ENCODE results near the gene PCBP3.
"Not testable (repeated sequence)": the region's sequence is repeated elsewhere in the genome, so short reads cannot be mapped to it uniquely, and the experiment has no call there.

The PCBP3 gene

DNA sequence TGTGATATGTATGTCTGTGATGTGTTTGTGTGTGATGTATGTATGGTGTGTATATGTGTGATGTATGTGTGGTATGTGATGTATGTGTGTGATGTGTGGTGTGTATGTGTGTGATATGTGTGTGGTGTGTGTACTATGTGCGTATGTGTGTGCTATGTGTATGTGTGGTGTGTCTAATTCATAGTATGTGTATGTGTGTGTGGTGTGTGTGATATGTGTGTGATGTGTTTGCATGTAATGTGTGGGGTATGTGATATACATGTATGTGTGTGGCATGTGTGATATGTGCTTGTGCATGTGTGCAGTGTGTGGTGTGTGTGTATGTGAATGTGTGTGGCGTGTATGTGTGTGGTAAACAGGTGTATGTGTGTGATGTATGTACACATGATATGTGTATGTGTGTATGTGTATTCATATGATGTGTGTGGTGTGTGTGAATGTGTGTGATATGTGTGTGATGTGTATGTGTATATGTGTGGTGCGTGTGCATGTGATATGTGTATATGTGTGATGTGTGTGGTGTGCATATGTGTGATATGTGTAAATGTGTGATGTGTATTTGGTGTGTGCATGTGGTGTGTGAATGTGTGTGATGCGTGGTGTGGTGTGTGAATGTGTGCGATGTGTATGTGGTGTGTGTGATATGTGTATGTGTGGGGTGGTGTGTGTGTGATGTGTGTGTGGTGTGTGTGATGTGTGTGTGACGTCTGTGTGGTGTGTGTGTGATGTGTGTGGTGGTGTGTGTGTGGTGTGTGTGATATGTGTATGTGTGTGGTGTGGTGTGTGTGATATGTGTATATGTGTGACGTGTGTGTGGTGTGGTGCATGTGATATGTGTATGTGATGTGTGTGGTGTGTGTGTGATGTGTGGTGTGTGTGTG, 8.0 kb upstream of the PCBP3 start:
- no peak for DNase-seq (ENCODE audit: low read depth in 3 of 3)

DNA sequence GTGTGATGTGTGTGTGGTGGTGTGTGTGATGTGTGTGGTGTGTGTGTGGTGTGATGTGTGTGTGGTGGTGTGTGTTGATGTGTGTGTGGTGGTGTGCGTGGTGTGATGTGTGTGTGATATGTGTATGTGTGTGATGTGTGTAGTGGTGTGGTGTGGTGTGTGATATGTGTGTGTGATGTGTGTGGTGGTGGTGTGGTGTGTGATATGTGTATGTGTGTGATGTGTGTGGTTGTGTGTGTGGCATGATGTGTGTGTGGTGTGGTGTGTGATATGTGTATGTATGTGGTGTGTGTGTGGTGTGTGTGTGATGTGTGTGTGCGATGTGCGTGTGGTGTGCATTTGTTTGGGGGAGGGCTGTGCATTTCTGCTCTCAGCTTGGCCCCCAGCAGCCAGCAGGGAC, 7.1 kb upstream of the PCBP3 start:
- DNase-seq (ENCODE audit: low read depth in 3 of 3) = no peak

DNA sequence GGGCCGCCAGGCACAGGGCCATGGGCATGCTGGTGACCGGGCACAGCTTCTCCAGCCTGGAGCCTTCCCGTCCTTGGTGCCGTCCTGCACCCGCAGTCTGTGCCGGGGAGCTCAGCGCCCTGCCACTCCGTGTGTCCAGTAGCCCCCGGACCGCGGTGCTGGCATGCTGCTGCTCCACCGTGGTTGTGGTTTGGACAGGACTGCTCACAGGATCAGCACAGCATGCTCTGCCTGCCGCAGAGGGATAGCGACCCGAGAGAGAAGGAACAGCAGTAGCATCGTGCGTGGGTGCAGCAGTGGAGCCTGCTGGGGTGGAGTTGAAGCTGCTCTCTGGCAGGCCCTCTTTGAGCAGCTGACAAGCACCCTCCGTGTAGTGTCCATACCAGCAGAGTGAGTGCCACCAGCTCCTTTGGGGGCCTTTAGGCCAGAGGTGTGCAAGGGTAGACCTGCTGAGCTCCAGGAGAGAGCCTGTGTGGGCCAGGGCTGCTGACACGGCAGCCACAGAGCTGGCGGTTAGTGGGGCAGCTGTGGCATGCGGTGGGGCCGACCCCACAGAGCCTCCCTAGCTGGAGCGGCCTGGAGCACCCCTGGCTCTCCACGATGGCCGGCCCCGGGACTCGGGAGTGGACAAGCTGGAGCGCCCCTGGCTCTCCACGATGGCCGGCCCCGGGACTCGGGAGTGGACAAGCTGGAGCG, 6.4 kb upstream of the PCBP3 start:
- no peak for DNase-seq (ENCODE audit: low read depth in 3 of 3)

DNA sequence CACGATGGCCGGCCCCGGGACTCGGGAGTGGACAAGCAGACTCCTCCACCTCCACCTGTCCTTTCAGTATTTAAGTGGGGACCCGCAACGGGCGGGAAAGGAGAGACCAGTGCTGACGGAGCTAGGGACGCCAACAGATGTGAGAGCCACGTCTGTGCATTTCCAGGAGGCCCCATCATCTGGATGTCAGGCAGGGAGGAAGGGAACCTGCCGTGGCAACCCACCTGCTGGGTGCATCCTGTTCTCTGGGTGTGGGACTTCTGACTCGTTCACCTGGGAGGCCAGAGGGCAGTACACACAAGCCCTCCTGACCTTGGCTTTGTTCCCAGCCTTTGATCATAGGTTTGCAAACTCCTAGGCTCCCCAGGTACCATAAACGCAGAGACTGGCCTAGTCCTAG, 5.6 kb upstream of the PCBP3 start:
- DNase-seq (ENCODE audit: low read depth in 3 of 3) = no peak

DNA sequence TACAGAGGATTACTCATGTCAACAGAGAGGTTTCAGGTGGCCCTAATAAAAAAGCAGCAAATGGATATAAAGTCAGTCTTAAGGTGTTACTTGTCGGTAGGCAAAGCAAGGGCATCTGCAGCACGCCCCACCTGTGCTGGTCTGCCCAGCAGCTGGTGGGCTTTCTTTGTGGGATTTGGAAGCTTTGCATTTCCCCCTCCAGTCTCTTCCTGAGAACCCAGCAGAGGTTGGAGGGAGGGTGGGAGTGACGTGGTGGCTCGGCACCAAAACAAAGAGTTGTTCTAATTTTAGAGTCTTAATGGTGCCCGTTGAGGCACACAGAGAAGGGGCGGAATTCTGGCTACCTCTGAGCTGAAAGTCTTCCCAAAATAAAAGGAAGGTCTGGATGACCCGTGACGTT, 4.8 kb upstream of the PCBP3 start:
- no peak for DNase-seq (ENCODE audit: low read depth in 3 of 3)

DNA sequence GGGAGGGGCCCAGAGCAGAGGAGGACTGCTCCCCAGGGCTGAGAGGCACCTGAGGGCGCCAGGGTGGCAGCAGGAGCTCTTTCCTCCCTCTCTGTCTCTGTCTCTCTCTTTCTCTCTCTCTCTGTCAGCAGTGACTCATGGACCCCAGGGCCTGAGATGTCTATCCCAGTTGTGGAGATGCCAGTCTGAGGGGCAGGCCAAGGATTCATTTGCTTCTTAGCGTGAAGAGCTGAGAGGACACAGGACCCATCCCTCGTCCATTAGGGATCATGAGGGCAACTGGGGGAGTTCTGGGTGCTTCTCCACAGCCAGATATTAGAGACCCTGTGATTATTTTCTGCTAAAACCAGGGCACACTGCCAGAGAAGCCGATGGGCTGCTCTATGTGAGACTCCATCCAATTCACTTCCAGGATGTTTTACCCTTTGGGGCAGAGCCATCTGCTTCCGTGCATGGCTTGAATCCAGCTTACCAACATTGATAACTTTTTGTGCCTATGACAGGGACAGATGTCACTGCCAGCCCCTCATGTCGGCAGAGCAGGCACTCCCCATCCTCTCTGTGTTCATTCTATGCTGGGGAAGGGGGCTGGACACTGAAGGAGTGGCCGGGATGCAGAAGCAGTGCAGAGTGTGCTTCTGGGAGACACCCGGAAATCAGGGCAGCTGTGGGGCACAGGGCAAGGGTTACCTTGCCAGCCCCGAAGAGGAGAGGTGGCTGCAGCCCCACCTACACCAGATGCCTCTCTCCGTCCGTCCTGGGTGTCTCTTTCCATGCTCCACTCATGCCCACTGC, 4.1 kb upstream of the PCBP3 start:
- no peak for DNase-seq (ENCODE audit: low read depth in 3 of 3)

DNA sequence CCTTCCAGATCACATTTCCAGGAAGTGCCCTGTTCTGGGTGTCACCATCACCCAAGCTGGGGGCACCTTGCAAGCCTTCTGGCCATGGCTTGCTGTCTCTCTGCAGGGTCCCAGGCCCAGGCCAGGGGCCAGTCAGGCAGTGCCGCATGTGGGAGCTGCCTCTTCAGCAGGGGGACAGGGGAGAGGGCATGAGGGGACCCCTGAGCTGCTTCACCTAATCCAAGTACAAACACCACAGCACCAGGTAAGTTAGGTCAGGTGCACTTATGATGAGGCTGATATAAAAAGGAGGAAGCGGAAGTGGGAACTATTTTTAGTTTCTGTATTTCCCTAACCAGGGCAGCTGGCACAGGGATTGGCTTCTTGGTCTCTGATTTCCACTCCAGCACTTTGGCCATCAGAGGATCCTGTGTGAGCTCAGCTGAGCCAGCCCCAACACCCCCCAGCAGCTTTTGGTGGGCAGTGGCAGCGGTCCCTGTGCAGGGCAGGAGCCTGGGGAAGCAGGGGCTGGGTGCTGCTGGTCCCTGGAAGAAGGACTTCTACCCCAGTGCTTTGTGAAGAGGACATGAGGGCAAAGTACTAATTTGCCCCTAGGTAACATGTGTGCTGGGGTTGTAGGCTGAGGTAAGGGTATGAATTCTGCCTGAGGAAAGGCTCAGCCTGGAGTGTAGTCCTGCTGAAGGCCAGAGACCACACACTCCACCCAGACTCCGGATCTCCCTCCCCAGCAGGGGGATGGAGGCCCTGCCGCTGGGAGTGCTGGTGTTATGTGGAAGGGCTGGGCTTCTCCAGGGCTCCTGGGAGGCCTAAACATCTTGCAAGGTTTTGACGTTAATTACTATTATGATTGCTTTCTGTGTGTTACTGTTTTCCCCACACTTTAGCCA, 3.3 kb upstream of the PCBP3 start:
- no peak for DNase-seq (ENCODE audit: low read depth in 3 of 3)

DNA sequence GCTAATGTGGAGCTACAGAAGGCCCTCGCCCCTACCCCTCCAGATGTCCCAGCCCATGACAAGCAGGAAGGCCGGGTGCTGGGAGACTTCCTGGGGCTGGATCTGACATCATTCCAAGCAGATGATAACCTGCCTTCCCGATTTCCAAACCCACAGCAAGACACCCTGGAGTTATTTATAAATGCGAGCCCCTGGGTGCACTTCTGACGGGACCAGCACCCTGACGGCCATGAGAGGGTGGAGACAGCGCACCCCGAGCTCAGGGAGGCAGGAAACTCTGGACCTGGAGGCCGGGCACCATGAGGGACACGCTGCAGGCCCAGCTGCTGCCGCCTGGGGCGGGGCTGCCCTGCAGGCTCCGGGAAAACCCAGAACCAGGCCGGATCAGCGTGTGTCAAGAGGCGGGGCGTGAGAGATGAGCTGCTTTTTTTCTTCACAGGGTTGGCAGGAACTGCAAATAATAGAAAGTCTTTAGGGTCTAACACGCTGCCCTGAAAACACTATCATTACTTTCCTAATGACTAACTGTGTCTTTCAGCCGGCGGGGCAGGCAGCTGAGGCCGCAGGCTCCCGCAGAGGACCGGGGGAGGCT, 2.5 kb upstream of the PCBP3 start:
- DNase-seq (ENCODE audit: low read depth in 3 of 3) = no peak

DNA sequence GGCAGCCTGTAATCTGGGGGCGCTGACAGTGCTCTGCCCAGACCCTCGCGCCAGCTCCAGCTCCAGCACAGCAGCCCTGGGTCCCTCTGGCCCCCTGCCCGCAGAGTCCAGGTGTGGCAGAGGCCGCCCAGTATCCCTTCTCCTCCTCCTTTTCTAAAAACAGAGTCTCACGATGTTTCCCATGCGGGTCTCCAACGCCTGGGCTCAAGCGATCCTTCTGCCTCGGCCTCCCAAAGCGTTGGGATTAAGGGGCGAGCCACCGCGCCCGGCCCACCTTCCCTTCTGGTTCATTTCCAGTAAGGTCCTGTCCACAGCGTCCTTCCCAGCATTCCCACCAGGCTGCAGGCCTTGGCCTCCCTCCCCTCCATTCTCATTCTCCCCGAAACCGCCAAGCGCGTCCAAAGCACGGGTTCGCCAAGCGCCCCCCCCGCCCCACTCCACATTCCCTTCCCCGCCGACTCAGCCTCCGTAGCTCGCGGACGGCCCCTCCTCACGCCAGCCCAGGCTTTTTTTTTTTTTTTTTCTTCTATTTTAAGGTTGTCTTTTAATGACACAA, 2.0 kb upstream of the PCBP3 start:
- DNase-seq (ENCODE audit: low read depth in 3 of 3) = no peak

DNA sequence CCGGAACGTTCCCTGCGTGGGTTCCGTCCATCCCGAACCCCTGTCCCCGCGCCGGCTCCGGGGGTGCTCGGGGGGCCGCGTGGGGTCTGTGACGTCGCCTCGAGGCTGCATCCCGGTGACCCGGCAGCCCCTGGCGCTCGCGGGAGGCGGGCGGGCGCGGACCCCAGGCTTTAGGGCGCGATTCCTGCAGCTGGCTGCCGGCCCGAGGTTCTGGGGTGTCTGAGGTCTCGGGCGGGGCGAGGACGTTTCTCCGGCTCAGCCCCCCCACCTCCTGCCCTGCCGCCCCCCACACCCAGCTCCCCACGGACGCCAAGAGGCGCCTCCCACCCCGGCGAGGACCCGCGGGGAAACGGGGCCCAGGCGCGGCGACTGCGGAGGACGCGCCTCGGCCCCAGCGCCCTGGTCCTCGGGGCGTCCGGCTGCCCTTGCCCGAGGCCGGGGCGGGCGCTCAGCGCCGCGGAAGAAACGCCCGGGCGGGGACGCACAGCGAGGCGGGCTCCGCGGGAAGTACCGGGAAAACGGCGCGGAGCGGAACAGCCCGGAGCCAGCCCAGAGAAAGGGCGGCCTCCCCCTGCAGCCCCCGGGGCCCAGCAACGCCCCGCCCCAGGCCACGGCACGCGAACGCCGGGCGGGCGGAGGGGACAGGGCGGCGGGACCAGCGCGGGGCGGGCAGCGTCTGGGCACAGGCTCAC, 1.3 kb upstream of the PCBP3 start:
- no peak for DNase-seq (ENCODE audit: low read depth in 3 of 3)

DNA sequence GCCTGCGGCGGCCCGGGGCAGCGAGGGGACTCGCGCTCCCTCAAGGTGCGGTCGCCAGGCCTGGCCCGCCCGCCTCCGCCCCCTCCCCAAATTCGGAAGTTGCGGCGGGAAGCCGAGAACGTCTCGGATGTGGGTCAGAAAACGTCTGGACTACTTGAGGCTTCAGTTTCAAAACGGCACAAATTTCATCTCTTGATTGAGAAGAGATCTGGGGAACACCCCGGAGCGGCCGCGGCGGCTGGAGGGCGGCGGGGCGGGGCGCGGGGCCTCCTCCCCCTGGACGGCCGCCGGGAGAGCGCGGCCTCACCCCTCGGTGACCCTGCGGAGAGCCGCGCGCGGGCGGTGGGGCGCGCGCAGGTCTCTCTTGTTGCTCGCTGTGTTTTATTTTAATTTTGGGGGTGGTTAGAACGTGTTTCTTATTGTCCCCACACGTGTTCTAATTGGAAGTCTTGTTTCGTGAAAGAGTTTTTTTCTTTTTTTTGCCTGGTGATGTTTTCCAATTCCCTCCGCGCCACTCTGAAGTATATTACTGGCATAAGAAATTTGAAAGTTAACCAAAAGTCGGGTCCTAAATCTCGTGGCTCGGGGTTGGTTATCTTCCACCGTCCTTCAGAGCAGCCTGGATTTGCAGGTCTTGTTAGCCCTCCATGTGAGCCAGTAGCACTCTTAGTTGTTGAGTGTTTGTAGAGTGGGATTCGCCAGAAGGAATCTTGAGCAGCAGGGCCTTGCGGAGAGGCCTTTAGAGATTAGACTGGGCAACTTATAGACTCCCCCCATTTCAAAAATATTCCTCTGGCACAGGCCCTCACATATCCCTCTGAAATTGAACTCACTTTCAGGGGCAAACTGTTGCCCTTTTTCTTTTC, 749 bp downstream of the PCBP3 start:
- DNase-seq (ENCODE audit: low read depth in 3 of 3) = no peak

DNA sequence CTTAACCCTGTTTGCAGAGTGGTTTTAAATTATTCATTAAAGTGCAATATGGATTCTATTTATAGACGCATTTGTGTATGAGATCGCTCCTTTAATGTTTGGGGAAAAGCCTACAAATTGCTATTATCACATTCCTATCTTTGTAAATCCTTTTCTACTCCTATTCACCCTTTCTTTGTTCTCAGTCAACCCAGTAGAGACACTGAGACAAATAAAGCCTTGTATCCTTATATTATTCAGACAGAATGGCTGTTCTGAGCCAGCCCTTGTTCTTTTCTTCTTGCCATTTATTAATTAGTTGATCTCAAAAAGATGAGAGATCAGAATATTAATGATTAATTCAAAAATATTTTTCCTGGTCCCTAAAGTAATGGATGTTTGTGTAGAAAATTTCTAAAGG, 8.4 kb downstream of the PCBP3 start:
- no peak for DNase-seq (ENCODE audit: low read depth in 3 of 3)

DNA sequence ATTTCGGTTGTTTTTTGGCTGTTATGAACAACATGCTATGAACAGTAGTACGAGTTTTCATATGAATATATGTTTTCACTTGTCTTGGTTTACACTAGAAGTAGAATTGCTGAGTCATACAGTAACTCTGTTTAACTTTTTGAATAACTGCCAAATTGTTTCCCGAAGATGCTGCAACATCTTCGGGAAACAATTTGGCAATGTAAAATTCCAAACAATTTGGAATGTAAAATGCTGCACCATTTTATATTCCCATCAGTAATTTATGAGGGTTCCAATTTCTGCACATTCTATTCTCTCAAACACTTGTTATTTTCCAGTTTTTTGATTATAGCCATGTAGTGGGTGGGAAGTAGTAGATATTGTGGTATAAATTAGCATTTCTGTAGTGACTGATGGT, 11.6 kb downstream of the PCBP3 start:
- no peak for DNase-seq (ENCODE audit: low read depth in 3 of 3)

DNA sequence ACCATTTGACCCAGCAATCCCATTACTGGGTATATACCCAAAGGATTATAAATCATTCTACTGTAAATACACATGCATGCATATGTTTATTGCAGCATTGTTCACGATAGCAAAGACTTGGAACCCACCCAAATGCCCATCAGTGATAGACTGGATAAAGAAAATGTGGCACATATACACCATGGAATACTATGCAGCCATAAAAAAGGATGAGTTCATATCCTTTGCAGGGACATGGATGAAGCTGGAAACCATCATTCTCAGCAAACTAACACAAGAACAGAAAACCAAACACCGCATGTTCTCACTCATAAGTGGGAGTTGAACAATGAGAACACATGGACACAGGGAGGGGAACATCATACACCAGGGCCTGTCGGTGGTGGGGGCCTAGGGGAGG, 12.6 kb downstream of the PCBP3 start:
- not testable (repeated sequence) for DNase-seq (ENCODE audit: low read depth in 3 of 3)

DNA sequence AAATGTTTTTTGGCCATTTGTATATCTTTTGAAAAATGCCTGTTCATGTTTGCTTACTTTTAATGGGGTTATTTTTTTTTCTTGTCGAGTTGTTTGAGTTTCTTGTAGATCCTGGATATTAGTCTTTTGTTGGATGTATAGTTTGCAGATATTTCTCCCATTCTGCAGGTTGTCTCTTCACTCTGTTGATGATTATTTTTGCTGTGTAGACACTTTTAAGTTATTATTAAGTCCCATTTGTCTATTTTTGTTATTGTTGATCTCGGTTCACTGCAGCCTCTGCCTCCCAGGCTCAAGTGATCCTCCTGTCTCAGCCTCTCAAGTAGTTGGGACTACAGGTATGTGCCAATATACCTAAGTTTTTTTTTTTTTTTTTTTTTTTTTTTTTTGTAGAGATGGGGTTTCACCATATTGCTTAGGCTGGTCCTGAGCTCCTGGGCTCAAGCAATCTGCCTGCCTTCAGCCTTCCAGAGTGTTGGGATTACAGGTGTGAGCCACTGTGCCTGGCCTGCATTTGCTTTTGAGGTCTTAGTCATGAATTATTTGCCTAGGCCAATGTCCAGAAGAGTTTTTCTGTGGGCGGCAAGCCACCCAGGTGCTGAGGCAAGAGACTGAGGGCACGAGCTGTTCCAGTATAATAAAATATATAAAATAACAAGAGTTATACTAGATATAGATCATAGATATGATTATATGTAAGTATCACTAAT, 18.5 kb downstream of the PCBP3 start:
- not testable (repeated sequence) for DNase-seq (ENCODE audit: low read depth in 3 of 3)

DNA sequence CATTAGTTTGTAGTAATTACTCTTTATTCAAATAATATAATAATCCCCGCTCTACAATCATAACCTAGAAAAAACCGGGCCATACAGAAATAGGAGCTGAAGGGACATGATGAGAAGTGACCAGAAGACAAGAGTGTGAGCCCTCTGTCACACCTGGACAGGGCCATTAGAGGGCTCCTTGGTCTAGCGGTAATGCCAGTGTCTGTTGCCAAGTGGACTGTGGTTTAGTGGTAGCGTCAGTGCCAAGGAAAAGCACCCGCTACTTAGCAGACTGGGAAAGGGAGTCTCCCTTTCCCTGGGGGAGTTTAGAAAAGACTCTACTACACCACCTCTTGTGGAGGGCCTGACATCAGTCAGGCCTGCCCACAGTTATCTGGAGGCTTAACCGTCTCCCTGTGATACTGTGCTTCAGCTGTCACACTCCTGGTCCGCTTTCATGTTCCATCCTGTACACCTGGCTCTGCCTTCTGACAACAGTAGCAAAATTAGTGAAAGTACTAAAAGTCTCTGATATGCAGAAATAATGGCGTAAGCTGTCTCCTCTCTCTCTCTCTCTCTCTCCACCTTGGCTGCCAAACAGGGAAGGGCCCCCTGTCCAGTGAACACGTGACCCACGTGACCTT, 19.2 kb downstream of the PCBP3 start:
- not testable (repeated sequence) for DNase-seq (ENCODE audit: low read depth in 3 of 3)

DNA sequence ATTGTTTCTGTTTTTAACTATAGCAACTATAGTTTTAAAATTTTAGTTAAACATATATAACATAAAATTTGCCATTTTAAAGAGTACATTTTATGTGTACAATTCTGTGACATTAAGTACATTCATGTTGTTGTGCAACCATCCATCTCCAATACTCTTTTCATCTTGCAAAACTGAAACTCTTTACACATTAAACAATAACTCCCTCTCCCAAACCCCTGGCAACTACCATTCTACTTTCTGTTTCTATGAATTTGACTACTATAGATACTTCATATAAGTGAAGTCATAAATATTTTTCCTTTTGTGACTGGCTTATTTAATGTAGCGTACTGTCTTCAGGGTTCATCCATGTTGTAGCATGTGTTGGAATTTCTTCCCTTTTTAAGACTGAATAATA, 25.9 kb downstream of the PCBP3 start:
- no peak for DNase-seq (ENCODE audit: low read depth in 3 of 3)

DNA sequence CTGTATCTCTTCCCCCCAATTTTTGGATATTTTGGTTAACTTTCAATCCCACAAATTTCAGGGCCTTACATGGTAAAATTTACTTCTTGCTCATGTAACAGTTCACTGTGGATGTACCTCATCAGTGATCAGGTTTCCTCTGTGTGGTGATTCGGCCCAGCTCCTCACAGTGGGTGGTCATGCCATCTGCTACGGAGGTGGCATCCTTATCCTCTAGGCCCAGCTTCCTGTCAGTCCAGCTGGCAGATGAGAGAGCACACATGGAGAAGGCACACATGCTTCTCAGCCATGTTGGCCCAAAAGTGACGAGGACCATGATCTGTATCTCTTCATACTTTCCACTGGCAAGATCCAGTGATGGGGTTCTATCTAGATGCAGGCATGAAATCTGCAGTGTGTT, 27.2 kb downstream of the PCBP3 start:
- DNase-seq (ENCODE audit: low read depth in 3 of 3) = no peak
